H1 (cell line): ENCODE data around the gene EIF2S1. TPM values are rescaled to one million over a fixed set of nuclear protein-coding genes. Genes with fewer than 3 reads are reported as not detected.

Source experiments
- CTCF ChIA-PET: fragments of 300-600 bp; sonication (Branson Sonifier 250); formaldehyde crosslinking; loops from one replicate; lab custom pipeline; 2021; ENCODE audit not compliant: partially characterized antibody; lab: Charles Lee
- POLR2A ChIA-PET: fragments of 300-600 bp; sonication (Branson Sonifier 250); formaldehyde crosslinking; loops from one replicate; lab custom pipeline; 2021; ENCODE audit warnings: inconsistent platforms; ENCODE audit not compliant: partially characterized antibody; lab: Charles Lee
- DNase-seq, 2 experiments: peaks; one replicate each; pipeline versions ENCODE4 v3.0.0 to v3.0.0-alpha.2; 2010 to 2022; ENCODE audit warnings: low spot score in 2 of 2, low read depth in 1 of 2, mixed read lengths in 1 of 2
- FAIRE-seq: peaks from 2 replicates; lab custom pipeline; 2011; peaks lifted over from hg19 to GRCh38; lab: Jason Lieb, UNC
- H2AFZ ChIP-seq: 2 replicates; pipeline ENCODE4 v1.8.1; 2012; ENCODE audit warnings: low read length, inconsistent platforms
- H2AK5ac ChIP-seq: 2 replicates; pipeline ENCODE4 v1.6.1; 2013; ENCODE audit warnings: low read depth, low read length
- H2BK120ac ChIP-seq: replicated peaks from 2 replicates; pipeline ENCODE3; 2013; ENCODE audit warnings: low read depth, low read length, inconsistent platforms
- H2BK12ac ChIP-seq: 2 replicates; pipeline ENCODE4 v1.6.1; 2013; ENCODE audit warnings: low read depth, low read length
- H2BK15ac ChIP-seq: 2 replicates; pipeline ENCODE4 v1.6.1; 2013; ENCODE audit warnings: low read length
- H2BK20ac ChIP-seq: 2 replicates; pipeline ENCODE4 v1.6.1; 2013; ENCODE audit warnings: low read length
- H2BK5ac ChIP-seq: 2 replicates; pipeline ENCODE4 v1.6.1; 2013; ENCODE audit warnings: low read depth, low read length
- H3K14ac ChIP-seq: 2 replicates; pipeline ENCODE4 v1.6.1; 2013; ENCODE audit warnings: inconsistent platforms; ENCODE audit not compliant: insufficient read length
- H3K18ac ChIP-seq: 2 replicates; pipeline ENCODE4 v1.6.1; 2013; ENCODE audit warnings: low read length; ENCODE audit errors: extremely low read depth
- H3K23ac ChIP-seq: 2 replicates; pipeline ENCODE4 v1.6.1; 2013; ENCODE audit warnings: inconsistent platforms; ENCODE audit not compliant: insufficient read length
- H3K23me2 ChIP-seq: 2 replicates; pipeline ENCODE4 v1.6.1; 2013; ENCODE audit warnings: low read depth, low read length
- H3K27ac ChIP-seq: 2 replicates; pipeline ENCODE4 v1.6.1; 2011; ENCODE audit warnings: low read depth, low read length, inconsistent platforms
- H3K27me3 ChIP-seq, 4 experiments: replicated peaks in 1 of 4; 1 replicate in 1 of 4; 2 replicates in 3 of 4; pipeline versions ENCODE4 v1.6.1 to v1.8.1; 2011 to 2013; ENCODE audit warnings: low read length in 3 of 4, mild to moderate bottlenecking in 3 of 4, inconsistent platforms in 2 of 4, mixed read lengths in 2 of 4, moderate library complexity in 1 of 4; ENCODE audit not compliant: control insufficient read depth in 3 of 4, insufficient read depth in 3 of 4; ENCODE audit errors: extremely low read depth in 1 of 4
- H3K36me3 ChIP-seq, 4 experiments: 2 replicates each; pipeline versions ENCODE4 v1.6.1 to v1.8.1; 2011 to 2013; ENCODE audit warnings: mild to moderate bottlenecking in 4 of 4, low read length in 3 of 4, moderate library complexity in 2 of 4, control low read depth in 1 of 4, inconsistent platforms in 1 of 4; ENCODE audit not compliant: insufficient read depth in 4 of 4, control insufficient read depth in 2 of 4
- H3K4ac ChIP-seq: replicated peaks from 2 replicates; pipeline ENCODE3; 2013; ENCODE audit warnings: low read length, low read depth, mixed read lengths, inconsistent platforms; ENCODE audit not compliant: insufficient read length
- H3K4me1 ChIP-seq, 4 experiments: replicated peaks in 1 of 4; 1 replicate in 1 of 4; 2 replicates in 3 of 4; pipeline versions ENCODE4 v1.6.1 to v1.8.1; 2011 to 2013; ENCODE audit warnings: low read length in 3 of 4, inconsistent platforms in 2 of 4, mixed read lengths in 1 of 4; ENCODE audit not compliant: insufficient read depth in 4 of 4, control insufficient read depth in 3 of 4
- H3K4me2 ChIP-seq, 2 experiments: 2 replicates each; pipeline versions ENCODE4 v1.6.1 to v1.8.1; 2011 to 2013; ENCODE audit warnings: low read depth in 2 of 2, low read length in 2 of 2, control low read depth in 1 of 2, inconsistent platforms in 1 of 2, mild to moderate bottlenecking in 1 of 2; ENCODE audit not compliant: insufficient read depth in 1 of 2
- H3K4me3 ChIP-seq, 4 experiments: fragments of 200-600, 300-600 bp in 1 of 4; sonication (generic), shearing (Covaris generic), sonication (Bioruptor Twin) in 1 of 4; 2 replicates each; pipeline versions ENCODE4 v1.5.1 to v1.8.1; 2011 to 2016; ENCODE audit warnings: low read length in 4 of 4, low read depth in 3 of 4, control low read depth in 2 of 4, inconsistent platforms in 2 of 4, mild to moderate bottlenecking in 2 of 4, mixed read lengths in 1 of 4, moderate library complexity in 1 of 4; ENCODE audit not compliant: insufficient read depth in 2 of 4; ENCODE audit errors: extremely low read depth in 1 of 4
- H3K56ac ChIP-seq: replicated peaks from 2 replicates; pipeline ENCODE3; 2013; ENCODE audit warnings: low read depth, mild to moderate bottlenecking, mixed read lengths, low read length, inconsistent platforms; ENCODE audit not compliant: insufficient read length
- H3K79me1 ChIP-seq: 2 replicates; pipeline ENCODE4 v1.6.1; 2013; ENCODE audit warnings: low read depth, low read length, control low read depth
- H3K79me2 ChIP-seq, 2 experiments: 2 replicates each; pipeline versions ENCODE4 v1.6.1 to v1.8.1; 2012 to 2013; ENCODE audit warnings: low read length in 2 of 2, mild to moderate bottlenecking in 2 of 2, inconsistent platforms in 1 of 2; ENCODE audit not compliant: insufficient read depth in 2 of 2, control insufficient read depth in 1 of 2
- H3K9ac ChIP-seq, 4 experiments: replicated peaks in 1 of 4; 1 replicate in 1 of 4; 2 replicates in 3 of 4; pipeline versions ENCODE4 v1.6.1 to v1.8.1; 2011 to 2013; ENCODE audit warnings: low read depth in 3 of 4, low read length in 3 of 4, control low read depth in 2 of 4, mild to moderate bottlenecking in 2 of 4, moderate library complexity in 2 of 4, inconsistent platforms in 1 of 4; ENCODE audit errors: extremely low read depth in 1 of 4
- H3K9me3 ChIP-seq, 2 experiments: 2 replicates each; pipeline versions ENCODE4 v1.6.1 to v1.8.1; 2012 to 2013; ENCODE audit warnings: mild to moderate bottlenecking in 2 of 2, moderate library complexity in 2 of 2, control low read depth in 1 of 2, inconsistent platforms in 1 of 2, low read depth in 1 of 2, low read length in 1 of 2, mixed read lengths in 1 of 2; ENCODE audit not compliant: insufficient read depth in 2 of 2
- H4K20me1 ChIP-seq, 2 experiments: replicated peaks in 1 of 2; 2 replicates each; pipeline versions ENCODE3 to v1.8.1; 2011 to 2013; ENCODE audit warnings: inconsistent platforms in 2 of 2, low read length in 2 of 2, mild to moderate bottlenecking in 1 of 2; ENCODE audit not compliant: insufficient read depth in 2 of 2, control insufficient read depth in 1 of 2
- H4K5ac ChIP-seq: 2 replicates; pipeline ENCODE4 v1.6.1; 2013; ENCODE audit warnings: low read length, low read depth, mixed read lengths, inconsistent platforms; ENCODE audit not compliant: insufficient read length
- H4K8ac ChIP-seq: 2 replicates; pipeline ENCODE4 v1.8.0; 2013; ENCODE audit warnings: mild to moderate bottlenecking, moderate library complexity, low read length, inconsistent platforms; ENCODE audit not compliant: insufficient read depth; ENCODE audit errors: extremely low read depth
- H4K91ac ChIP-seq: replicated peaks from 2 replicates; pipeline ENCODE3; 2013; ENCODE audit warnings: low read length, mixed read lengths, inconsistent platforms; ENCODE audit not compliant: insufficient read length
- BCL11A ChIP-seq, 2 experiments: IDR thresholded peaks; one replicate each; pipeline ENCODE4 v1.6.1; 2011; ENCODE audit warnings: low read depth in 2 of 2, low read length in 2 of 2, mild to moderate bottlenecking in 2 of 2
- CEBPB ChIP-seq: IDR thresholded peaks from 2 replicates; pipeline ENCODE4 v1.6.1; 2012; ENCODE audit warnings: low read depth, low read length
- GTF2F1 ChIP-seq: IDR thresholded peaks from 2 replicates; pipeline ENCODE4 v1.6.1; 2012; ENCODE audit warnings: low read depth, low read length, improper control_type of control experiment, borderline replicate concordance
- KDM1A ChIP-seq: fragments of 200-600, 300-600 bp; sonication (generic); IDR thresholded peaks from 2 replicates; pipeline ENCODE4 v1.7.1; 2016; ENCODE audit warnings: mild to moderate bottlenecking, low read length, borderline replicate concordance
- NRF1 ChIP-seq: IDR thresholded peaks from 2 replicates; pipeline ENCODE4 v1.6.1; 2011; ENCODE audit warnings: mild to moderate bottlenecking, low read depth, low read length, improper control_type of control experiment
- POLR2A ChIP-seq, 2 experiments: IDR thresholded peaks; 1 replicate in 1 of 2; 2 replicates in 1 of 2; pipeline ENCODE4 v1.6.1; 2011; ENCODE audit warnings: low read depth in 2 of 2, low read length in 2 of 2, mild to moderate bottlenecking in 2 of 2; ENCODE audit errors: control extremely low read depth in 1 of 2
- RXRA ChIP-seq: IDR thresholded peaks from 2 replicates; pipeline ENCODE4 v1.6.1; 2011; ENCODE audit warnings: low read depth, mild to moderate bottlenecking, low read length, moderate library complexity; ENCODE audit not compliant: insufficient read depth
- SP4 ChIP-seq: IDR thresholded peaks from 2 replicates; pipeline ENCODE4 v1.6.1; 2012; ENCODE audit warnings: low read length, inconsistent platforms
- WGBS, 2 experiments: shearing (Covaris generic) in 1 of 2; methylation state at CpG; one replicate each; pipeline versions ENCODE4 v1.1.6 to v1.1.7; 2013 to 2015; ENCODE audit warnings: low lambda C conversion rate in 2 of 2, mixed read lengths in 2 of 2, inconsistent platforms in 1 of 2, low coverage in 1 of 2, missing lambda C conversion rate in 1 of 2; ENCODE audit not compliant: insufficient replicate concordance in 2 of 2, insufficient coverage in 1 of 2, insufficient read length in 1 of 2; ENCODE audit errors: extremely low coverage in 1 of 2, missing lambda C conversion rate in 1 of 2; 5-methylcytosine and 5-hydroxymethylcytosine counted together
- polyA plus RNA-seq, 7 experiments: library from polyadenylated mRNA; depleted of rRNA in 3 of 7; stranded (reverse) in 5 of 7; unstranded in 2 of 7; fragments of >200 nt in 5 of 7; fragments of 200-250 nt in 2 of 7; gene quantifications; 1 replicate in 5 of 7; 2 replicates in 1 of 7; 4 replicates in 1 of 7; pipeline versions ENCODE4 v1.2.1 to v1.2.3, GENCODE V29; 2011 to 2013; ENCODE audit warnings: missing spikeins in 2 of 7, mixed read lengths in 2 of 7
- total RNA-seq: library from RNA; stranded (reverse); fragmentation: NEBNext Ultra II Directional; extraction: Animal tissue kit (Norgen Biotek cat#: 25700); gene quantifications from 2 replicates; pipeline ENCODE4 v1.2.1, GENCODE V29; 2021
- TF ChIP-seq, protein P1 (sequence below), 3 experiments: IDR thresholded peaks; 1 replicate in 2 of 3; 2 replicates in 1 of 3; pipeline versions ENCODE4 v1.5.1 to v1.6.1; 2011; ENCODE audit warnings: low read length in 3 of 3, mild to moderate bottlenecking in 3 of 3, inconsistent platforms in 2 of 3, low read depth in 1 of 3, moderate library complexity in 1 of 3; ENCODE audit not compliant: insufficient read depth in 1 of 3; ENCODE audit errors: control extremely low read depth in 1 of 3

EIF2S1 gene
- total and polyA plus RNA-seq, 2 of the 8 experiments (the other 6 are each of a cell fraction or from before 2014, with no cell fraction given), result 35.1 to 146 TPM

DNA sequence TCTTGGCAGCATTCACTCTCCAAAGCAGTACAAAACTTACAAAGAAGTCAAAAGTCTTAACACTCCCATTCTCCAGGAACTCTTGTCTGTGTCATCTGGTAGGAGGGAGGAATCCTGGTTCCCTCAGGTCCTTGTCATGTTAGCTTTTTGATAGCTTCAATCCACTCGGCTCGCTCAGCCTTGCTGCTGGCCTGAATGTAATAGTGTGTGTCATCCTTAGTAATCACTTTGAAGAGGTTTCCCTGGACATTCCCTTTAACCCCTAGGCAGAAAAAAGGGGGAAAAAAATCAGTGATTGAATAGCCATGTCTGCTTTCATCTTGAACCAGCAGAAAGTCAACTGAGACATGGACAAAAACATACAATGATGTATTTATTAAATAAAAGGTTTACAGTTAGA is 27.1 kb downstream of the EIF2S1 start:
- no peak overlapping the region for H3K27ac ChIP-seq
- POLR2A ChIA-PET, result interaction anchor here (0.7 to 1.2 kb wide), 3 partner anchors 9 to 184 kb away, joined by 3 read pairs; no protein-coding TSS in a partner anchor
- no peak overlapping the region for H3K4me3 ChIP-seq
- FAIRE-seq (no peak), DNase-seq (no peak)
- H2BK20ac ChIP-seq, result no peak overlapping the region
- H3K4ac ChIP-seq, result no peak overlapping the region
- H3K4me2 ChIP-seq, result no peak overlapping the region
- H3K36me3 ChIP-seq, result peaks cover 0 to 36% (median 23%) of the 10 kb centered on the region in 4 experiments; a peak in 7 of 8 replicates
- no peak overlapping the region for H2BK120ac ChIP-seq
- no peak overlapping the region for H4K8ac ChIP-seq
- no peak overlapping the region for H3K23ac ChIP-seq
- no peaks in the 10 kb centered on the region for H4K20me1 ChIP-seq
- no peak overlapping the region for H2BK5ac ChIP-seq
- H3K18ac ChIP-seq, result no peak overlapping the region
- no peak overlapping the region for H2BK15ac ChIP-seq
- CTCF ChIA-PET, result interaction anchor here (1.3 kb wide), 1 partner anchor 40 kb away, joined by 4 read pairs; no protein-coding TSS in a partner anchor
- no peaks in the 10 kb centered on the region for H3K79me2 ChIP-seq
- no peak overlapping the region for H2AFZ ChIP-seq
- H4K91ac ChIP-seq, result no peak overlapping the region
- no peak overlapping the region for H3K56ac ChIP-seq
- H3K9ac ChIP-seq, result no peak overlapping the region
- H4K5ac ChIP-seq, result no peak overlapping the region
- H3K79me1 ChIP-seq, result no peaks in the 10 kb centered on the region
- no peak overlapping the region for H2AK5ac ChIP-seq
- TF ChIP-seq NRF1 (no peak), POLR2A (IDR thresholded peaks at IDR 0.05; ENCODE audit: control extremely low read depth in 1 of 2, low read depth in 2 of 2, low read length in 2 of 2) (no peak), CEBPB (no peak), GTF2F1 (no peak), KDM1A (no peak), SP4 (no peak), BCL11A (IDR thresholded peaks at IDR 0.05; ENCODE audit: low read depth in 2 of 2, low read length in 2 of 2) (no peak), RXRA (no peak)
- TF ChIP-seq, protein P1, sequence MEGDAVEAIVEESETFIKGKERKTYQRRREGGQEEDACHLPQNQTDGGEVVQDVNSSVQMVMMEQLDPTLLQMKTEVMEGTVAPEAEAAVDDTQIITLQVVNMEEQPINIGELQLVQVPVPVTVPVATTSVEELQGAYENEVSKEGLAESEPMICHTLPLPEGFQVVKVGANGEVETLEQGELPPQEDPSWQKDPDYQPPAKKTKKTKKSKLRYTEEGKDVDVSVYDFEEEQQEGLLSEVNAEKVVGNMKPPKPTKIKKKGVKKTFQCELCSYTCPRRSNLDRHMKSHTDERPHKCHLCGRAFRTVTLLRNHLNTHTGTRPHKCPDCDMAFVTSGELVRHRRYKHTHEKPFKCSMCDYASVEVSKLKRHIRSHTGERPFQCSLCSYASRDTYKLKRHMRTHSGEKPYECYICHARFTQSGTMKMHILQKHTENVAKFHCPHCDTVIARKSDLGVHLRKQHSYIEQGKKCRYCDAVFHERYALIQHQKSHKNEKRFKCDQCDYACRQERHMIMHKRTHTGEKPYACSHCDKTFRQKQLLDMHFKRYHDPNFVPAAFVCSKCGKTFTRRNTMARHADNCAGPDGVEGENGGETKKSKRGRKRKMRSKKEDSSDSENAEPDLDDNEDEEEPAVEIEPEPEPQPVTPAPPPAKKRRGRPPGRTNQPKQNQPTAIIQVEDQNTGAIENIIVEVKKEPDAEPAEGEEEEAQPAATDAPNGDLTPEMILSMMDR (IDR thresholded peaks at IDR 0.05; ENCODE audit: control extremely low read depth in 1 of 3, insufficient read depth in 1 of 3, low read depth in 1 of 3, low read length in 3 of 3), result no peak
- H3K23me2 ChIP-seq, result no peaks in the 10 kb centered on the region
- H3K14ac ChIP-seq, result no peak overlapping the region
- no peak overlapping the region for H2BK12ac ChIP-seq
- H3K4me1 ChIP-seq, result no peaks in the 10 kb centered on the region
- 91% methylated on average over 2 of the region's 2 CpGs; no CpG with 5 or more reads in 1 of the 2 experiments for WGBS, 2 experiments
- H3K27me3 ChIP-seq, result no peaks in the 10 kb centered on the region
- H3K9me3 ChIP-seq, result no peaks in the 10 kb centered on the region
